ENCODE measurements around the gene CD22. TPM values are rescaled to one million over a fixed set of nuclear protein-coding genes. Genes with fewer than 3 reads are reported as not detected.

The CD22 gene
- total RNA-seq, 1 experiment from 2014 or later = not detected

- no peak for DNase-seq (ENCODE audit: low spot score)
- H3K4me1 ChIP-seq (ENCODE audit: insufficient read depth, low read length, poor library complexity, severe bottlenecking) = no peaks in the 10 kb centered on the region
- H3K27me3 ChIP-seq (replicated peaks; ENCODE audit: insufficient read depth, low read depth, low read length, poor library complexity) = no peaks in the 10 kb centered on the region
- intact Hi-C loops (cut with micrococcal nuclease; ENCODE audit: unreplicated experiment) = no loop called here
- ChIA-PET CTCF (no interaction called here), POLR2A (ENCODE audit: low non-redundant PET) (no interaction called here)
- H3K27ac ChIP-seq (ENCODE audit: low read depth, low read length, poor library complexity, severe bottlenecking) = no peak overlapping the region
- H3K36me3 ChIP-seq (ENCODE audit: insufficient read depth, low read length, poor library complexity, severe bottlenecking) = no peaks in the 10 kb centered on the region
- TF ChIP-seq EZH2 (IDR thresholded peaks at IDR 0.05; ENCODE audit: borderline replicate concordance, low read depth, low read length, poor library complexity, severe bottlenecking) = no peak
- no peak for TF ChIP-seq CTCF (conservative IDR thresholded peaks at IDR 0.05; ENCODE audit: low read depth, low read length)
- no peaks in the 10 kb centered on the region for H3K9me3 ChIP-seq (ENCODE audit: low read depth, low read length, poor library complexity, severe bottlenecking)
- no TSS peak for BruUV-seq (replicated peaks)
- no peak overlapping the region for H3K4me3 ChIP-seq (ENCODE audit: low read depth, low read length, poor library complexity, severe bottlenecking)
Measured at GRCh38 chr19:35301961-35302360, 27.0 kb upstream of the CD22 start.

GRCh38 chr19:35302446-35302845 is 26.5 kb upstream of the CD22 start:
- no peak for DNase-seq (ENCODE audit: low spot score)
- intact Hi-C loops (cut with micrococcal nuclease; ENCODE audit: unreplicated experiment) = no loop called here
- Histone ChIP-seq H3K27me3 (replicated peaks; ENCODE audit: insufficient read depth, low read depth, low read length, poor library complexity) (no peaks in the 10 kb centered on the region), H3K4me3 (ENCODE audit: low read depth, low read length, poor library complexity, severe bottlenecking) (no peak overlapping the region), H3K9me3 (ENCODE audit: low read depth, low read length, poor library complexity, severe bottlenecking) (no peaks in the 10 kb centered on the region), H3K4me1 (ENCODE audit: insufficient read depth, low read length, poor library complexity, severe bottlenecking) (no peaks in the 10 kb centered on the region), H3K36me3 (ENCODE audit: insufficient read depth, low read length, poor library complexity, severe bottlenecking) (no peaks in the 10 kb centered on the region), H3K27ac (ENCODE audit: low read depth, low read length, poor library complexity, severe bottlenecking) (no peak overlapping the region)
- TF ChIP-seq EZH2 (IDR thresholded peaks at IDR 0.05; ENCODE audit: borderline replicate concordance, low read depth, low read length, poor library complexity, severe bottlenecking) (no peak), CTCF (conservative IDR thresholded peaks at IDR 0.05; ENCODE audit: low read depth, low read length) (no peak)
- ChIA-PET CTCF (no interaction called here), POLR2A (ENCODE audit: low non-redundant PET) (no interaction called here)
- BruUV-seq (replicated peaks) = no TSS peak

- TF ChIP-seq CTCF (conservative IDR thresholded peaks at IDR 0.05; ENCODE audit: low read depth, low read length) = no peak
- TF ChIP-seq EZH2 (IDR thresholded peaks at IDR 0.05; ENCODE audit: borderline replicate concordance, low read depth, low read length, poor library complexity, severe bottlenecking) = no peak
- Histone ChIP-seq H3K27ac (ENCODE audit: low read depth, low read length, poor library complexity, severe bottlenecking) (no peak overlapping the region), H3K4me1 (ENCODE audit: insufficient read depth, low read length, poor library complexity, severe bottlenecking) (no peaks in the 10 kb centered on the region), H3K36me3 (ENCODE audit: insufficient read depth, low read length, poor library complexity, severe bottlenecking) (no peaks in the 10 kb centered on the region), H3K4me3 (ENCODE audit: low read depth, low read length, poor library complexity, severe bottlenecking) (no peak overlapping the region), H3K9me3 (ENCODE audit: low read depth, low read length, poor library complexity, severe bottlenecking) (no peaks in the 10 kb centered on the region), H3K27me3 (replicated peaks; ENCODE audit: insufficient read depth, low read depth, low read length, poor library complexity) (no peaks in the 10 kb centered on the region)
- CTCF ChIA-PET = no interaction called here
- intact Hi-C loops (cut with micrococcal nuclease; ENCODE audit: unreplicated experiment) = no loop called here
- DNase-seq (ENCODE audit: low spot score) = no peak
- POLR2A ChIA-PET (ENCODE audit: low non-redundant PET) = no interaction called here
- no TSS peak for BruUV-seq (replicated peaks)
Measured at GRCh38 chr19:35303357-35303915, 25.6 kb upstream of the CD22 start.
